K562 (cell line): ENCODE results near the gene POR.

Experiments
- BDP1 ChIP-seq: IDR thresholded peaks from 3 replicates; pipeline ENCODE4 v1.6.1; 2011; ENCODE audit not compliant: insufficient read length, insufficient read depth
- BRD9 ChIP-seq: fragments of 450-650 bp; IDR thresholded peaks from 2 replicates; pipeline ENCODE4 v1.6.1; 2018; ENCODE audit warnings: low read depth; ENCODE audit not compliant: partially characterized antibody
- CREB5 ChIP-seq: fragments of 250-450 bp; sonication (Bioruptor Pico); IDR thresholded peaks from 2 replicates; pipeline ENCODE4 v1.5.0; 2020; ENCODE audit warnings: mild to moderate bottlenecking
- CXXC5 ChIP-seq: fragments of 250-450 bp; sonication (Bioruptor Pico); IDR thresholded peaks from 2 replicates; pipeline ENCODE4 v1.8.0; 2022; ENCODE audit warnings: inconsistent platforms, mild to moderate bottlenecking, moderate library complexity
- FOXM1 ChIP-seq, 2 experiments: fragments of 450-650 bp in 1 of 2; sonication (generic) in 1 of 2; formaldehyde crosslinking in 1 of 2; IDR thresholded peaks; 2 replicates each; pipeline versions ENCODE4 v1.6.1 to v1.9.0; 2017 to 2022; ENCODE audit warnings: low read depth in 2 of 2, mild to moderate bottlenecking in 2 of 2, missing genetic modification reagents in 1 of 2, moderate library complexity in 1 of 2
- MAX ChIP-seq: sonication (generic); formaldehyde crosslinking; IDR thresholded peaks from 2 replicates; pipeline ENCODE4 v1.9.0; 2022; ENCODE audit warnings: mild to moderate bottlenecking, missing genetic modification reagents
- PHF8 ChIP-seq: fragments of 200-600 bp; sonication (generic); IDR thresholded peaks from 2 replicates; pipeline ENCODE4 v1.6.1; 2012; ENCODE audit warnings: mixed run types, mild to moderate bottlenecking, inconsistent platforms, low read length, moderate library complexity, borderline replicate concordance
- PHTF2 ChIP-seq: fragments of 250-450 bp; sonication (Bioruptor Pico); IDR thresholded peaks from 2 replicates; pipeline ENCODE4 v1.5.0; 2021; ENCODE audit warnings: mild to moderate bottlenecking
- POLR2AphosphoS5 ChIP-seq: IDR thresholded peaks from 2 replicates; pipeline ENCODE4 v1.6.1; 2011; ENCODE audit warnings: mild to moderate bottlenecking, low read depth, low read length, moderate library complexity; ENCODE audit not compliant: control insufficient read depth, insufficient read depth
- U2AF2 ChIP-seq: fragments of 200-400 bp; formaldehyde crosslinking; optimal IDR thresholded peaks from 2 replicates; pipeline ENCODE3; 2017; ENCODE audit warnings: low read depth, mild to moderate bottlenecking, low read length
- TF ChIP-seq, protein P1 (sequence below), 3 experiments: IDR thresholded peaks in 2 of 3; conservative IDR thresholded peaks in 1 of 3; 2 replicates each; pipeline ENCODE4 v1.5.1; 2011 to 2012; ENCODE audit warnings: low read length in 3 of 3, mild to moderate bottlenecking in 3 of 3, control low read depth in 2 of 3, improper control_type of control experiment in 1 of 3, inconsistent platforms in 1 of 3, low read depth in 1 of 3, mixed read lengths in 1 of 3, moderate library complexity in 1 of 3; ENCODE audit not compliant: insufficient read depth in 2 of 3

DNA sequence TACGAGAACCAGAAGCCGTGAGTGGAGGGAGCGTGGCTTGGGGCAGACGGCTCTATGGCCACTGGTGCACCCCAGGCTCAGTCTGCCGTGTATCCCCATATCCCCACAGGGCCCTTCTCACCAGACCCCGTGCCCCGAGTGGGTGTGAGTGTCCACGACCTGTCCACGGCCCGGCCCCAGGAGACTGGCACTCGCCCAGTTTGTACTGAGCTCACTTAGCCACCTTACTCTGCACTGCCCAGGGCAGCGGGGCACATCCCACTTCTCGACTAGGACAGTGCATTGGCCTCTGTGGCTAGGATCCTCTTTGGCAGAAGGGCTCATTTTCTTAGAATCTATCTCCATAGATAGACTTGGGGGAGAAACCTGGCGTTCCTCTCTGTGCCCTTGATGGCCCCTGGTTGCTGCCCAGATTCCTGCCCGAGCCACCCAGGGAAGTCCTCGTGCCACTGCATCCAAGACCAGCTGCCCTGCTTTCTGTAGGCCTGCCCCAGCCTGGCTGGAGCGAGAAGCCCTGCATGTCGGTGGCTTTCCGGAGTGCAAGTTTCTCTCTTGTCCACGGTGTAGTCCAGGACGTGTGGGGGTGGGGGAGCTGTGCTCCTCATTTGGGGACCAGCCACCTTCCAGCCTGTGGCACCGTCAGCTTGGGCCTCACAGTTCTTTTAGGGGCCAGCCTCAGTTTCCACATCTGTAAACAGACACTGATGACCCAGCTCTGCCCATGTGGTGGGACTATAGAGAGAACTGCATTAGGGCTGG lies 67.5 kb downstream of the POR start:
- TF ChIP-seq MAX (CRISPR knock-in tag) (no peak), BDP1 (no peak), PHF8 (no peak), PHTF2 (no peak), CXXC5 (CRISPR knock-in tag) (no peak), FOXM1 (IDR thresholded peaks at IDR 0.05; ENCODE audit: low read depth) (no peak), FOXM1 (CRISPR knock-in tag; IDR thresholded peaks at IDR 0.05; ENCODE audit: low read depth) (no peak), BRD9 (no peak), U2AF2 (no peak), CREB5 (CRISPR knock-in tag) (no peak), POLR2AphosphoS5 (no peak)
- TF ChIP-seq, protein P1, sequence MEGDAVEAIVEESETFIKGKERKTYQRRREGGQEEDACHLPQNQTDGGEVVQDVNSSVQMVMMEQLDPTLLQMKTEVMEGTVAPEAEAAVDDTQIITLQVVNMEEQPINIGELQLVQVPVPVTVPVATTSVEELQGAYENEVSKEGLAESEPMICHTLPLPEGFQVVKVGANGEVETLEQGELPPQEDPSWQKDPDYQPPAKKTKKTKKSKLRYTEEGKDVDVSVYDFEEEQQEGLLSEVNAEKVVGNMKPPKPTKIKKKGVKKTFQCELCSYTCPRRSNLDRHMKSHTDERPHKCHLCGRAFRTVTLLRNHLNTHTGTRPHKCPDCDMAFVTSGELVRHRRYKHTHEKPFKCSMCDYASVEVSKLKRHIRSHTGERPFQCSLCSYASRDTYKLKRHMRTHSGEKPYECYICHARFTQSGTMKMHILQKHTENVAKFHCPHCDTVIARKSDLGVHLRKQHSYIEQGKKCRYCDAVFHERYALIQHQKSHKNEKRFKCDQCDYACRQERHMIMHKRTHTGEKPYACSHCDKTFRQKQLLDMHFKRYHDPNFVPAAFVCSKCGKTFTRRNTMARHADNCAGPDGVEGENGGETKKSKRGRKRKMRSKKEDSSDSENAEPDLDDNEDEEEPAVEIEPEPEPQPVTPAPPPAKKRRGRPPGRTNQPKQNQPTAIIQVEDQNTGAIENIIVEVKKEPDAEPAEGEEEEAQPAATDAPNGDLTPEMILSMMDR (IDR thresholded peaks at IDR 0.05 in 2 of 3, conservative IDR thresholded peaks at IDR 0.05 in 1 of 3; ENCODE audit: insufficient read depth in 2 of 3, low read depth in 1 of 3, low read length in 3 of 3): no peak
